H1 (cell line): Measurements from ENCODE around the gene AMPH. TPM values are rescaled to one million over a fixed set of nuclear protein-coding genes. Genes with fewer than 3 reads are reported as not detected.

Experiments used
- CTCF ChIA-PET: fragments of 300-600 bp; sonication (Branson Sonifier 250); formaldehyde crosslinking; loops from one replicate; lab custom pipeline; 2021; ENCODE audit not compliant: partially characterized antibody; lab: Charles Lee
- POLR2A ChIA-PET: fragments of 300-600 bp; sonication (Branson Sonifier 250); formaldehyde crosslinking; loops from one replicate; lab custom pipeline; 2021; ENCODE audit warnings: inconsistent platforms; ENCODE audit not compliant: partially characterized antibody; lab: Charles Lee
- DNase-seq, 2 experiments: peaks; one replicate each; pipeline versions ENCODE4 v3.0.0 to v3.0.0-alpha.2; 2010 to 2022; ENCODE audit warnings: low spot score in 2 of 2, low read depth in 1 of 2, mixed read lengths in 1 of 2
- FAIRE-seq: peaks from 2 replicates; lab custom pipeline; 2011; peaks lifted over from hg19 to GRCh38; lab: Jason Lieb, UNC
- H2AFZ ChIP-seq: 2 replicates; pipeline ENCODE4 v1.8.1; 2012; ENCODE audit warnings: low read length, inconsistent platforms
- H2AK5ac ChIP-seq: 2 replicates; pipeline ENCODE4 v1.6.1; 2013; ENCODE audit warnings: low read depth, low read length
- H2BK120ac ChIP-seq: replicated peaks from 2 replicates; pipeline ENCODE3; 2013; ENCODE audit warnings: low read depth, low read length, inconsistent platforms
- H2BK12ac ChIP-seq: 2 replicates; pipeline ENCODE4 v1.6.1; 2013; ENCODE audit warnings: low read depth, low read length
- H2BK15ac ChIP-seq: 2 replicates; pipeline ENCODE4 v1.6.1; 2013; ENCODE audit warnings: low read length
- H2BK20ac ChIP-seq: 2 replicates; pipeline ENCODE4 v1.6.1; 2013; ENCODE audit warnings: low read length
- H2BK5ac ChIP-seq: 2 replicates; pipeline ENCODE4 v1.6.1; 2013; ENCODE audit warnings: low read depth, low read length
- H3K14ac ChIP-seq: 2 replicates; pipeline ENCODE4 v1.6.1; 2013; ENCODE audit warnings: inconsistent platforms; ENCODE audit not compliant: insufficient read length
- H3K18ac ChIP-seq: 2 replicates; pipeline ENCODE4 v1.6.1; 2013; ENCODE audit warnings: low read length; ENCODE audit errors: extremely low read depth
- H3K23ac ChIP-seq: 2 replicates; pipeline ENCODE4 v1.6.1; 2013; ENCODE audit warnings: inconsistent platforms; ENCODE audit not compliant: insufficient read length
- H3K23me2 ChIP-seq: 2 replicates; pipeline ENCODE4 v1.6.1; 2013; ENCODE audit warnings: low read depth, low read length
- H3K27ac ChIP-seq: 2 replicates; pipeline ENCODE4 v1.6.1; 2011; ENCODE audit warnings: low read depth, low read length, inconsistent platforms
- H3K27me3 ChIP-seq, 4 experiments: replicated peaks in 1 of 4; 1 replicate in 1 of 4; 2 replicates in 3 of 4; pipeline versions ENCODE4 v1.6.1 to v1.8.1; 2011 to 2013; ENCODE audit warnings: low read length in 3 of 4, mild to moderate bottlenecking in 3 of 4, inconsistent platforms in 2 of 4, mixed read lengths in 2 of 4, moderate library complexity in 1 of 4; ENCODE audit not compliant: control insufficient read depth in 3 of 4, insufficient read depth in 3 of 4; ENCODE audit errors: extremely low read depth in 1 of 4
- H3K36me3 ChIP-seq, 4 experiments: 2 replicates each; pipeline versions ENCODE4 v1.6.1 to v1.8.1; 2011 to 2013; ENCODE audit warnings: mild to moderate bottlenecking in 4 of 4, low read length in 3 of 4, moderate library complexity in 2 of 4, control low read depth in 1 of 4, inconsistent platforms in 1 of 4; ENCODE audit not compliant: insufficient read depth in 4 of 4, control insufficient read depth in 2 of 4
- H3K4ac ChIP-seq: replicated peaks from 2 replicates; pipeline ENCODE3; 2013; ENCODE audit warnings: low read length, low read depth, mixed read lengths, inconsistent platforms; ENCODE audit not compliant: insufficient read length
- H3K4me1 ChIP-seq, 4 experiments: replicated peaks in 1 of 4; 1 replicate in 1 of 4; 2 replicates in 3 of 4; pipeline versions ENCODE4 v1.6.1 to v1.8.1; 2011 to 2013; ENCODE audit warnings: low read length in 3 of 4, inconsistent platforms in 2 of 4, mixed read lengths in 1 of 4; ENCODE audit not compliant: insufficient read depth in 4 of 4, control insufficient read depth in 3 of 4
- H3K4me2 ChIP-seq, 2 experiments: 2 replicates each; pipeline versions ENCODE4 v1.6.1 to v1.8.1; 2011 to 2013; ENCODE audit warnings: low read depth in 2 of 2, low read length in 2 of 2, control low read depth in 1 of 2, inconsistent platforms in 1 of 2, mild to moderate bottlenecking in 1 of 2; ENCODE audit not compliant: insufficient read depth in 1 of 2
- H3K4me3 ChIP-seq, 4 experiments: fragments of 200-600, 300-600 bp in 1 of 4; sonication (generic), shearing (Covaris generic), sonication (Bioruptor Twin) in 1 of 4; 2 replicates each; pipeline versions ENCODE4 v1.5.1 to v1.8.1; 2011 to 2016; ENCODE audit warnings: low read length in 4 of 4, low read depth in 3 of 4, control low read depth in 2 of 4, inconsistent platforms in 2 of 4, mild to moderate bottlenecking in 2 of 4, mixed read lengths in 1 of 4, moderate library complexity in 1 of 4; ENCODE audit not compliant: insufficient read depth in 2 of 4; ENCODE audit errors: extremely low read depth in 1 of 4
- H3K56ac ChIP-seq: replicated peaks from 2 replicates; pipeline ENCODE3; 2013; ENCODE audit warnings: low read depth, mild to moderate bottlenecking, mixed read lengths, low read length, inconsistent platforms; ENCODE audit not compliant: insufficient read length
- H3K79me1 ChIP-seq: 2 replicates; pipeline ENCODE4 v1.6.1; 2013; ENCODE audit warnings: low read depth, low read length, control low read depth
- H3K79me2 ChIP-seq, 2 experiments: 2 replicates each; pipeline versions ENCODE4 v1.6.1 to v1.8.1; 2012 to 2013; ENCODE audit warnings: low read length in 2 of 2, mild to moderate bottlenecking in 2 of 2, inconsistent platforms in 1 of 2; ENCODE audit not compliant: insufficient read depth in 2 of 2, control insufficient read depth in 1 of 2
- H3K9ac ChIP-seq, 4 experiments: replicated peaks in 1 of 4; 1 replicate in 1 of 4; 2 replicates in 3 of 4; pipeline versions ENCODE4 v1.6.1 to v1.8.1; 2011 to 2013; ENCODE audit warnings: low read depth in 3 of 4, low read length in 3 of 4, control low read depth in 2 of 4, mild to moderate bottlenecking in 2 of 4, moderate library complexity in 2 of 4, inconsistent platforms in 1 of 4; ENCODE audit errors: extremely low read depth in 1 of 4
- H3K9me3 ChIP-seq, 2 experiments: 2 replicates each; pipeline versions ENCODE4 v1.6.1 to v1.8.1; 2012 to 2013; ENCODE audit warnings: mild to moderate bottlenecking in 2 of 2, moderate library complexity in 2 of 2, control low read depth in 1 of 2, inconsistent platforms in 1 of 2, low read depth in 1 of 2, low read length in 1 of 2, mixed read lengths in 1 of 2; ENCODE audit not compliant: insufficient read depth in 2 of 2
- H4K20me1 ChIP-seq, 2 experiments: replicated peaks in 1 of 2; 2 replicates each; pipeline versions ENCODE3 to v1.8.1; 2011 to 2013; ENCODE audit warnings: inconsistent platforms in 2 of 2, low read length in 2 of 2, mild to moderate bottlenecking in 1 of 2; ENCODE audit not compliant: insufficient read depth in 2 of 2, control insufficient read depth in 1 of 2
- H4K5ac ChIP-seq: 2 replicates; pipeline ENCODE4 v1.6.1; 2013; ENCODE audit warnings: low read length, low read depth, mixed read lengths, inconsistent platforms; ENCODE audit not compliant: insufficient read length
- H4K8ac ChIP-seq: 2 replicates; pipeline ENCODE4 v1.8.0; 2013; ENCODE audit warnings: mild to moderate bottlenecking, moderate library complexity, low read length, inconsistent platforms; ENCODE audit not compliant: insufficient read depth; ENCODE audit errors: extremely low read depth
- H4K91ac ChIP-seq: replicated peaks from 2 replicates; pipeline ENCODE3; 2013; ENCODE audit warnings: low read length, mixed read lengths, inconsistent platforms; ENCODE audit not compliant: insufficient read length
- BACH1 ChIP-seq: IDR thresholded peaks from 2 replicates; pipeline ENCODE4 v1.6.1; 2012; ENCODE audit warnings: low read length, improper control_type of control experiment
- BCL11A ChIP-seq, 2 experiments: IDR thresholded peaks; one replicate each; pipeline ENCODE4 v1.6.1; 2011; ENCODE audit warnings: low read depth in 2 of 2, low read length in 2 of 2, mild to moderate bottlenecking in 2 of 2
- CBX5 ChIP-seq: fragments of 300-800, 300-1000 bp; sonication (generic); IDR thresholded peaks from 2 replicates; pipeline ENCODE4 v1.7.1; 2016; ENCODE audit warnings: antibody characterized with exemption, low read length, low read depth
- KDM5A ChIP-seq: fragments of 200-600 bp; IDR thresholded peaks from 2 replicates; pipeline ENCODE4 v1.7.1; 2012; ENCODE audit warnings: mild to moderate bottlenecking, low read length, inconsistent platforms, mixed read lengths
- POLR2AphosphoS5 ChIP-seq: IDR thresholded peaks from 2 replicates; pipeline ENCODE4 v1.6.1; 2011; ENCODE audit warnings: low read depth, low read length
- SIRT6 ChIP-seq: IDR thresholded peaks from one replicate; pipeline ENCODE4 v1.7.1; 2012; ENCODE audit warnings: low read length, inconsistent platforms
- TAF1 ChIP-seq: IDR thresholded peaks from 2 replicates; pipeline ENCODE4 v1.6.1; 2011; ENCODE audit warnings: mild to moderate bottlenecking, low read depth, low read length
- ZNF274 ChIP-seq: IDR thresholded peaks from 2 replicates; pipeline ENCODE4 v1.7.0; 2012; ENCODE audit warnings: low read length, borderline replicate concordance; ENCODE audit errors: extremely low read depth
- WGBS, 2 experiments: shearing (Covaris generic) in 1 of 2; methylation state at CpG; one replicate each; pipeline versions ENCODE4 v1.1.6 to v1.1.7; 2013 to 2015; ENCODE audit warnings: low lambda C conversion rate in 2 of 2, mixed read lengths in 2 of 2, inconsistent platforms in 1 of 2, low coverage in 1 of 2, missing lambda C conversion rate in 1 of 2; ENCODE audit not compliant: insufficient replicate concordance in 2 of 2, insufficient coverage in 1 of 2, insufficient read length in 1 of 2; ENCODE audit errors: extremely low coverage in 1 of 2, missing lambda C conversion rate in 1 of 2; 5-methylcytosine and 5-hydroxymethylcytosine counted together
- polyA plus RNA-seq, 7 experiments: library from polyadenylated mRNA; depleted of rRNA in 3 of 7; stranded (reverse) in 5 of 7; unstranded in 2 of 7; fragments of >200 nt in 5 of 7; fragments of 200-250 nt in 2 of 7; gene quantifications; 1 replicate in 5 of 7; 2 replicates in 1 of 7; 4 replicates in 1 of 7; pipeline versions ENCODE4 v1.2.1 to v1.2.3, GENCODE V29; 2011 to 2013; ENCODE audit warnings: missing spikeins in 2 of 7, mixed read lengths in 2 of 7
- total RNA-seq: library from RNA; stranded (reverse); fragmentation: NEBNext Ultra II Directional; extraction: Animal tissue kit (Norgen Biotek cat#: 25700); gene quantifications from 2 replicates; pipeline ENCODE4 v1.2.1, GENCODE V29; 2021

Gene AMPH
- total and polyA plus RNA-seq, 2 of the 8 experiments (the other 6 are each of a cell fraction or from before 2014, with no cell fraction given) = 7.3 to 12.2 TPM

DNA sequence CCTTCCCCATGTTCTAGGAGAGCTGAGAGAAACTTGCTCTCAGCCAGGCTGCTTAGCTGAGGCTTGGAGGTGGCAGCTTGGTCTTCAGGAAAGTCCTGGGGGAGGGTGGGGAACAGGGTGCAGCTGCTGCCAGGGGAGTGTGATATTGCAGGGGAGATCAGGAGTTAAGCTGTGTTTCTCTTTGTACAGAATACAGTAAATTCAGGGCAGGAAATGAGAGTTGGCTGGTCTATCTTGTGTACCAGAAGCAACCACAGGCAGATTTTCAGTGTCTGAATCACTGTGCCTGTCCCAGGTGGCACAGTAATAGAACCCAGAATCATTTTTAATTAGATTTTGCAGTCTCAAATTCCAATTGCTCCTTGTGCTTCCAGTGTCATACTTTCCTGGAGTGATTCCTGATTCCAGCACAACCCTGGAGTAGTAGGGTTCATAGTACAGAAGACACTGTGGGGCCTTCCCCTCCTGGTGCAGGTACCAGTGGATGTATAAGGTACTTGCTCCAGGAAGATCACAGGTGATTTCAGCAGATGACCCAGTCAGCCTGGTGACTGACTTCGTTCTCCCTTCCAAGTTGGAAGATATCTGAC is 263.8 kb downstream of the AMPH start:
- Histone ChIP-seq H2BK12ac (no peak overlapping the region), H3K79me2 (no peaks in the 10 kb centered on the region), H3K23ac (no peak overlapping the region), H3K9ac (no peak overlapping the region), H3K14ac (no peak overlapping the region), H2BK15ac (no peak overlapping the region), H3K79me1 (no peaks in the 10 kb centered on the region), H4K91ac (no peak overlapping the region), H3K4me3 (no peak overlapping the region), H3K9me3 (no peaks in the 10 kb centered on the region), H2AK5ac (no peak overlapping the region), H2AFZ (no peak overlapping the region), H3K4me2 (no peak overlapping the region), H3K27ac (no peak overlapping the region), H2BK20ac (no peak overlapping the region), H3K36me3 (no peaks in the 10 kb centered on the region), H2BK120ac (no peak overlapping the region), H3K4me1 (peaks cover 0 to 6% (median under 1%) of the 10 kb centered on the region in 4 experiments; a peak in 2 of 7 replicates), H3K18ac (no peak overlapping the region), H4K5ac (no peak overlapping the region), H3K56ac (no peak overlapping the region), H4K20me1 (no peaks in the 10 kb centered on the region), H3K27me3 (no peaks in the 10 kb centered on the region), H2BK5ac (no peak overlapping the region), H4K8ac (no peak overlapping the region), H3K23me2 (no peaks in the 10 kb centered on the region), H3K4ac (no peak overlapping the region)
- ChIA-PET CTCF (interaction anchor here (0.7 to 6.0 kb wide), 23 partner anchors 11 to 501 kb away, joined by 3 to 97 read pairs (median 7); partner anchors contain the start of gene SFRP4), POLR2A (no interaction called here)
- no peak for DNase-seq
- no peak for FAIRE-seq
- TF ChIP-seq SIRT6 = no peak
- TF ChIP-seq BACH1 = no peak
- no peak for TF ChIP-seq CBX5
- no peak for TF ChIP-seq KDM5A
- no peak for TF ChIP-seq ZNF274
- TF ChIP-seq POLR2AphosphoS5 = no peak
- TF ChIP-seq TAF1 = no peak
- no peak for TF ChIP-seq BCL11A (IDR thresholded peaks at IDR 0.05; ENCODE audit: low read depth in 2 of 2, low read length in 2 of 2)
- WGBS, 2 experiments = 100% methylated on average over 1 of the region's 1 CpG; no CpG with 5 or more reads in 1 of the 2 experiments
